K562 (cell line): ENCODE measurements around the gene BCORL1. TPM values are rescaled to one million over a fixed set of nuclear protein-coding genes. Genes with fewer than 3 reads are reported as not detected.
A peak's percentile ranks its signal among the peaks of the same experiment; 100 is the strongest.

Experiments
- CC2D1A ChIP-seq: fragments of 450-650 bp; IDR thresholded peaks from 2 replicates; pipeline ENCODE4 v1.6.1; 2017; ENCODE audit warnings: mild to moderate bottlenecking
- CCNT2 ChIP-seq: IDR thresholded peaks from 2 replicates; pipeline ENCODE4 v1.6.1; 2011; ENCODE audit warnings: borderline replicate concordance, low read depth, mild to moderate bottlenecking, moderate library complexity, mixed read lengths, low read length; ENCODE audit not compliant: insufficient read length; ENCODE audit errors: extremely low read depth
- FOXP4 ChIP-seq: sonication (generic); formaldehyde crosslinking; IDR thresholded peaks from 2 replicates; pipeline ENCODE4 v1.8.0; 2022; ENCODE audit warnings: mild to moderate bottlenecking, missing genetic modification reagents, borderline replicate concordance
- GABPB2 ChIP-seq: fragments of 250-450 bp; sonication (Bioruptor Pico); conservative IDR thresholded peaks from 2 replicates; pipeline ENCODE4 v1.5.1; 2021; ENCODE audit warnings: mild to moderate bottlenecking
- HNRNPK ChIP-seq: fragments of 200-400 bp; formaldehyde crosslinking; IDR thresholded peaks from one replicate; pipeline ENCODE4 v1.6.1; 2018; ENCODE audit warnings: mild to moderate bottlenecking, low read depth, low read length; ENCODE audit not compliant: poor library complexity, severe bottlenecking
- MYNN ChIP-seq, 2 experiments: sonication (generic); formaldehyde crosslinking in 1 of 2; IDR thresholded peaks; 2 replicates each; pipeline versions ENCODE4 v1.5.0 to v1.6.1; 2016 to 2020; ENCODE audit warnings: antibody characterized with exemption in 1 of 2, missing genetic modification reagents in 1 of 2
- NR2C1 ChIP-seq, 2 experiments: fragments of 450-650 bp; IDR thresholded peaks; 2 replicates each; pipeline ENCODE4 v1.6.1; 2017; ENCODE audit warnings: mild to moderate bottlenecking in 2 of 2, antibody characterized with exemption in 1 of 2, inconsistent platforms in 1 of 2, missing compliant biosample characterization in 1 of 2, missing genetic modification characterization in 1 of 2
- NRF1 ChIP-seq, 2 experiments: fragments of 450-650 bp; IDR thresholded peaks in 1 of 2; conservative IDR thresholded peaks in 1 of 2; 2 replicates each; pipeline ENCODE4 v1.6.1; 2014; ENCODE audit warnings: mild to moderate bottlenecking in 2 of 2
- PHF8 ChIP-seq: fragments of 200-600 bp; sonication (generic); IDR thresholded peaks from 2 replicates; pipeline ENCODE4 v1.6.1; 2012; ENCODE audit warnings: mixed run types, mild to moderate bottlenecking, inconsistent platforms, low read length, moderate library complexity, borderline replicate concordance
- RBFOX2 ChIP-seq: fragments of 200-400 bp; formaldehyde crosslinking; IDR thresholded peaks from 2 replicates; pipeline ENCODE4 v1.6.1; 2017; ENCODE audit warnings: low read depth, mild to moderate bottlenecking, low read length, moderate library complexity
- RUNX1 ChIP-seq: sonication (generic); IDR thresholded peaks from 2 replicates; pipeline ENCODE4 v1.6.1; 2016; ENCODE audit warnings: antibody characterized with exemption, low read depth
- TAL1 ChIP-seq: fragments of 450-650 bp; IDR thresholded peaks from 2 replicates; pipeline ENCODE4 v1.6.1; 2016; ENCODE audit warnings: mild to moderate bottlenecking
- THRAP3 ChIP-seq: fragments of 450-650 bp; IDR thresholded peaks from 2 replicates; pipeline ENCODE4 v1.6.1; 2016; ENCODE audit warnings: mild to moderate bottlenecking, inconsistent platforms, borderline replicate concordance
- TSC22D4 ChIP-seq: fragments of 450-650 bp; IDR thresholded peaks from 2 replicates; pipeline ENCODE4 v1.6.1; 2016; ENCODE audit warnings: missing genetic modification characterization, missing biosample characterization, control low read depth
- YY1 ChIP-seq, 3 experiments: IDR thresholded peaks; 2 replicates each; pipeline ENCODE4 v1.6.1; 2011; ENCODE audit warnings: low read length in 2 of 3, mild to moderate bottlenecking in 2 of 3, moderate library complexity in 2 of 3, borderline replicate concordance in 1 of 3, control low read depth in 1 of 3, low read depth in 1 of 3; ENCODE audit not compliant: insufficient read depth in 3 of 3, insufficient replicate concordance in 2 of 3, control insufficient read depth in 1 of 3, insufficient read length in 1 of 3; ENCODE audit errors: extremely low read depth in 1 of 3
- ZNF316 ChIP-seq: fragments of 450-650 bp; IDR thresholded peaks from 2 replicates; pipeline ENCODE4 v1.6.1; 2016
- ZNF384 ChIP-seq: IDR thresholded peaks from 2 replicates; pipeline ENCODE4 v1.6.1; 2012; ENCODE audit warnings: low read depth, low read length, improper control_type of control experiment
- polyA plus RNA-seq, 8 experiments: library from polyadenylated mRNA; depleted of rRNA in 4 of 8; stranded (reverse) in 5 of 8; unstranded in 3 of 8; fragments of >200 nt; fragmentation: Nextera tagmentation in 2 of 8; fragmentation: Illumina TruSeq in 1 of 8; extraction: Ambion mirVana in 2 of 8; extraction: Trizol in 1 of 8; gene quantifications; 2 replicates each; pipeline versions ENCODE4 v1.2.1 to v1.2.3, GENCODE V29; 2011 to 2014; ENCODE audit warnings: inconsistent platforms in 1 of 8, missing spikeins in 1 of 8
- total RNA-seq, 7 experiments: library from RNA; depleted of rRNA in 6 of 7; stranded (reverse); fragments of >200 nt in 6 of 7; fragmentation: Illumina TruSeq in 2 of 7; extraction: Trizol in 2 of 7; gene quantifications; 2 replicates each; pipeline versions ENCODE4 v1.2.1 to v1.2.3, GENCODE V29; 2011 to 2021; ENCODE audit warnings: low replicate concordance in 1 of 7
- TF ChIP-seq, protein P1 (sequence below), 2 experiments: fragments of 450-650 bp; formaldehyde crosslinking in 1 of 2; IDR thresholded peaks; 2 replicates each; pipeline versions ENCODE4 v1.4.0 to v1.6.1; 2014 to 2020; ENCODE audit warnings: mild to moderate bottlenecking in 2 of 2, borderline replicate concordance in 1 of 2, low read depth in 1 of 2

The BCORL1 gene
- total and polyA plus RNA-seq, 9 of the 15 experiments (the other 6 are each of a cell fraction or from before 2014, with no cell fraction given), result 0.48 to 29.6 (median 2.1) TPM

DNA sequence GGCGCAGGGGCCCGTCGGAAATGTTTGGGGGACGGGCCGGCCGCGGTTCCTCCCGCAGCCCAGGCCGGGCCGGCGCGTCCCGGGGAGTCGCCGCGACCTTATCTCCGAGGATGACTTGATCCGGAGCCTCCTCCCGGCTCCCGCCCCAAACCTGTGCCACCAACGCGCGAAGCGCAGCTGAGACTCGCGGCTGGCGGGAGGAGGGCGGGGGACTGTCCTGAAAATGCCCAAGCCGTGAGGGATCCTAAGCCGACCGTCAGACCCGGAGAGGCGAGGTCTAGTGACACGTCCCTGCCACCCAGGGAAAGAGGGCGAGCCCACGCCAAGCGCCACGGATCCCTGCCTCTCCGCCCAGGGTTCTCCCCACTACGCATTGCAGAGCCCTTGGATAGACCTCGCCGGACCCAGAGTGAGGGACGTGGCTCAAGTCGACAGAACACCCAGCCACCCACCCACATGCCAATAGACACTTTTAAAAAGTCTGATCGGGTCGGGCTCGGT, 49.6 kb upstream of the BCORL1 start (continued):
- TF ChIP-seq RBFOX2 (peak; percentile 63), TSC22D4 (tag) (no peak), MYNN (IDR thresholded peaks at IDR 0.05) (no peak), MYNN (CRISPR knock-in tag; IDR thresholded peaks at IDR 0.05) (no peak), RUNX1 (no peak), TAL1 (no peak), CCNT2 (peak; percentile 39), NR2C1 (IDR thresholded peaks at IDR 0.05) (no peak), NR2C1 (tag; IDR thresholded peaks at IDR 0.05) (no peak), THRAP3 (no peak), ZNF316 (no peak), HNRNPK (no peak), YY1 (IDR thresholded peaks at IDR 0.05; ENCODE audit: borderline replicate concordance in 1 of 3, control insufficient read depth in 1 of 3, extremely low read depth in 1 of 3, insufficient read depth in 3 of 3, insufficient read length in 1 of 3, insufficient replicate concordance in 2 of 3, low read depth in 1 of 3, low read length in 2 of 3) (no peak), PHF8 (no peak), CC2D1A (no peak), ZNF384 (no peak), NRF1 (conservative IDR thresholded peaks at IDR 0.05 in 1 of 2, IDR thresholded peaks at IDR 0.05 in 1 of 2) (peak; percentile 29 to 32; a peak in 2 of 4 replicates), FOXP4 (CRISPR knock-in tag) (no peak), GABPB2 (CRISPR knock-in tag) (no peak)
- TF ChIP-seq, protein P1, sequence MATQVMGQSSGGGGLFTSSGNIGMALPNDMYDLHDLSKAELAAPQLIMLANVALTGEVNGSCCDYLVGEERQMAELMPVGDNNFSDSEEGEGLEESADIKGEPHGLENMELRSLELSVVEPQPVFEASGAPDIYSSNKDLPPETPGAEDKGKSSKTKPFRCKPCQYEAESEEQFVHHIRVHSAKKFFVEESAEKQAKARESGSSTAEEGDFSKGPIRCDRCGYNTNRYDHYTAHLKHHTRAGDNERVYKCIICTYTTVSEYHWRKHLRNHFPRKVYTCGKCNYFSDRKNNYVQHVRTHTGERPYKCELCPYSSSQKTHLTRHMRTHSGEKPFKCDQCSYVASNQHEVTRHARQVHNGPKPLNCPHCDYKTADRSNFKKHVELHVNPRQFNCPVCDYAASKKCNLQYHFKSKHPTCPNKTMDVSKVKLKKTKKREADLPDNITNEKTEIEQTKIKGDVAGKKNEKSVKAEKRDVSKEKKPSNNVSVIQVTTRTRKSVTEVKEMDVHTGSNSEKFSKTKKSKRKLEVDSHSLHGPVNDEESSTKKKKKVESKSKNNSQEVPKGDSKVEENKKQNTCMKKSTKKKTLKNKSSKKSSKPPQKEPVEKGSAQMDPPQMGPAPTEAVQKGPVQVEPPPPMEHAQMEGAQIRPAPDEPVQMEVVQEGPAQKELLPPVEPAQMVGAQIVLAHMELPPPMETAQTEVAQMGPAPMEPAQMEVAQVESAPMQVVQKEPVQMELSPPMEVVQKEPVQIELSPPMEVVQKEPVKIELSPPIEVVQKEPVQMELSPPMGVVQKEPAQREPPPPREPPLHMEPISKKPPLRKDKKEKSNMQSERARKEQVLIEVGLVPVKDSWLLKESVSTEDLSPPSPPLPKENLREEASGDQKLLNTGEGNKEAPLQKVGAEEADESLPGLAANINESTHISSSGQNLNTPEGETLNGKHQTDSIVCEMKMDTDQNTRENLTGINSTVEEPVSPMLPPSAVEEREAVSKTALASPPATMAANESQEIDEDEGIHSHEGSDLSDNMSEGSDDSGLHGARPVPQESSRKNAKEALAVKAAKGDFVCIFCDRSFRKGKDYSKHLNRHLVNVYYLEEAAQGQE (IDR thresholded peaks at IDR 0.05; ENCODE audit: borderline replicate concordance), result 0 out of 2 replicates have a peak, but pooled peaks have one; percentile 15
- TF ChIP-seq, protein P1 (CRISPR knock-in tag; IDR thresholded peaks at IDR 0.05; ENCODE audit: low read depth), result no peak
